K562 (cell line): ENCODE measurements around the gene FBLIM1. TPM values are rescaled to one million over a fixed set of nuclear protein-coding genes. Genes with fewer than 3 reads are reported as not detected.

Experiments
- MBD2 ChIP-seq: sonication (generic); IDR thresholded peaks from 2 replicates; pipeline ENCODE4 v1.6.1; 2016; ENCODE audit warnings: low read depth, borderline replicate concordance
- NFRKB ChIP-seq: fragments of 450-650 bp; IDR thresholded peaks from 2 replicates; pipeline ENCODE4 v1.6.1; 2016; ENCODE audit warnings: low read depth
- RBM39 ChIP-seq: fragments of 200-400 bp; formaldehyde crosslinking; optimal IDR thresholded peaks from 2 replicates; pipeline ENCODE3; 2018; ENCODE audit warnings: low read depth, low read length
- SMARCC2 ChIP-seq: fragments of 450-650 bp; IDR thresholded peaks from 2 replicates; pipeline ENCODE4 v1.6.1; 2017; ENCODE audit warnings: antibody characterized with exemption, moderate library complexity, mild to moderate bottlenecking, low read depth
- SMARCE1 ChIP-seq: fragments of 450-650 bp; IDR thresholded peaks from 2 replicates; pipeline ENCODE4 v1.7.1; 2016; ENCODE audit warnings: mild to moderate bottlenecking
- SMC3 ChIP-seq: conservative IDR thresholded peaks from 2 replicates; pipeline ENCODE4 v1.6.1; 2011; ENCODE audit warnings: low read depth, low read length, improper control_type of control experiment; ENCODE audit not compliant: insufficient read depth
- polyA plus RNA-seq, 8 experiments: library from polyadenylated mRNA; depleted of rRNA in 4 of 8; stranded (reverse) in 5 of 8; unstranded in 3 of 8; fragments of >200 nt; fragmentation: Nextera tagmentation in 2 of 8; fragmentation: Illumina TruSeq in 1 of 8; extraction: Ambion mirVana in 2 of 8; extraction: Trizol in 1 of 8; gene quantifications; 2 replicates each; pipeline versions ENCODE4 v1.2.1 to v1.2.3, GENCODE V29; 2011 to 2014; ENCODE audit warnings: inconsistent platforms in 1 of 8, missing spikeins in 1 of 8
- total RNA-seq, 7 experiments: library from RNA; depleted of rRNA in 6 of 7; stranded (reverse); fragments of >200 nt in 6 of 7; fragmentation: Illumina TruSeq in 2 of 7; extraction: Trizol in 2 of 7; gene quantifications; 2 replicates each; pipeline versions ENCODE4 v1.2.1 to v1.2.3, GENCODE V29; 2011 to 2021; ENCODE audit warnings: low replicate concordance in 1 of 7
- TF ChIP-seq, protein P1 (sequence below): fragments of 250-450 bp; sonication (Bioruptor Pico); IDR thresholded peaks from 2 replicates; pipeline ENCODE4 v1.5.0; 2021
- TF ChIP-seq, protein P2 (sequence below): sonication (generic); formaldehyde crosslinking; IDR thresholded peaks from 2 replicates; pipeline ENCODE4 v1.8.0; 2022; ENCODE audit warnings: missing genetic modification reagents, mild to moderate bottlenecking, moderate library complexity, borderline replicate concordance
- TF ChIP-seq, protein P3 (sequence below): fragments of 450-650 bp; IDR thresholded peaks from 2 replicates; pipeline ENCODE4 v1.6.1; 2016; ENCODE audit warnings: low read depth
- TF ChIP-seq, protein P4 (sequence below), 2 experiments: fragments of 450-650 bp; formaldehyde crosslinking in 1 of 2; IDR thresholded peaks; 2 replicates each; pipeline versions ENCODE4 v1.4.0 to v1.6.1; 2014 to 2020; ENCODE audit warnings: mild to moderate bottlenecking in 2 of 2, borderline replicate concordance in 1 of 2, low read depth in 1 of 2

FBLIM1 gene
- total and polyA plus RNA-seq, 9 of the 15 experiments (the other 6 are each of a cell fraction or from before 2014, with no cell fraction given): 0.14 to 0.24 TPM; not detected in 7

- TF ChIP-seq RBM39 (no peak), NFRKB (no peak), SMARCC2 (no peak), SMARCE1 (no peak), MBD2 (no peak), SMC3 (peak; percentile 50)
- TF ChIP-seq, protein P1, sequence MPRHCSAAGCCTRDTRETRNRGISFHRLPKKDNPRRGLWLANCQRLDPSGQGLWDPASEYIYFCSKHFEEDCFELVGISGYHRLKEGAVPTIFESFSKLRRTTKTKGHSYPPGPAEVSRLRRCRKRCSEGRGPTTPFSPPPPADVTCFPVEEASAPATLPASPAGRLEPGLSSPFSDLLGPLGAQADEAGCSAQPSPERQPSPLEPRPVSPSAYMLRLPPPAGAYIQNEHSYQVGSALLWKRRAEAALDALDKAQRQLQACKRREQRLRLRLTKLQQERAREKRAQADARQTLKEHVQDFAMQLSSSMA (CRISPR knock-in tag): no peak
- TF ChIP-seq, protein P2, sequence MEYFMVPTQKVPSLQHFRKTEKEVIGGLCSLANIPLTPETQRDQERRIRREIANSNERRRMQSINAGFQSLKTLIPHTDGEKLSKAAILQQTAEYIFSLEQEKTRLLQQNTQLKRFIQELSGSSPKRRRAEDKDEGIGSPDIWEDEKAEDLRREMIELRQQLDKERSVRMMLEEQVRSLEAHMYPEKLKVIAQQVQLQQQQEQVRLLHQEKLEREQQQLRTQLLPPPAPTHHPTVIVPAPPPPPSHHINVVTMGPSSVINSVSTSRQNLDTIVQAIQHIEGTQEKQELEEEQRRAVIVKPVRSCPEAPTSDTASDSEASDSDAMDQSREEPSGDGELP (CRISPR knock-in tag): peak; percentile 61
- TF ChIP-seq, protein P3, sequence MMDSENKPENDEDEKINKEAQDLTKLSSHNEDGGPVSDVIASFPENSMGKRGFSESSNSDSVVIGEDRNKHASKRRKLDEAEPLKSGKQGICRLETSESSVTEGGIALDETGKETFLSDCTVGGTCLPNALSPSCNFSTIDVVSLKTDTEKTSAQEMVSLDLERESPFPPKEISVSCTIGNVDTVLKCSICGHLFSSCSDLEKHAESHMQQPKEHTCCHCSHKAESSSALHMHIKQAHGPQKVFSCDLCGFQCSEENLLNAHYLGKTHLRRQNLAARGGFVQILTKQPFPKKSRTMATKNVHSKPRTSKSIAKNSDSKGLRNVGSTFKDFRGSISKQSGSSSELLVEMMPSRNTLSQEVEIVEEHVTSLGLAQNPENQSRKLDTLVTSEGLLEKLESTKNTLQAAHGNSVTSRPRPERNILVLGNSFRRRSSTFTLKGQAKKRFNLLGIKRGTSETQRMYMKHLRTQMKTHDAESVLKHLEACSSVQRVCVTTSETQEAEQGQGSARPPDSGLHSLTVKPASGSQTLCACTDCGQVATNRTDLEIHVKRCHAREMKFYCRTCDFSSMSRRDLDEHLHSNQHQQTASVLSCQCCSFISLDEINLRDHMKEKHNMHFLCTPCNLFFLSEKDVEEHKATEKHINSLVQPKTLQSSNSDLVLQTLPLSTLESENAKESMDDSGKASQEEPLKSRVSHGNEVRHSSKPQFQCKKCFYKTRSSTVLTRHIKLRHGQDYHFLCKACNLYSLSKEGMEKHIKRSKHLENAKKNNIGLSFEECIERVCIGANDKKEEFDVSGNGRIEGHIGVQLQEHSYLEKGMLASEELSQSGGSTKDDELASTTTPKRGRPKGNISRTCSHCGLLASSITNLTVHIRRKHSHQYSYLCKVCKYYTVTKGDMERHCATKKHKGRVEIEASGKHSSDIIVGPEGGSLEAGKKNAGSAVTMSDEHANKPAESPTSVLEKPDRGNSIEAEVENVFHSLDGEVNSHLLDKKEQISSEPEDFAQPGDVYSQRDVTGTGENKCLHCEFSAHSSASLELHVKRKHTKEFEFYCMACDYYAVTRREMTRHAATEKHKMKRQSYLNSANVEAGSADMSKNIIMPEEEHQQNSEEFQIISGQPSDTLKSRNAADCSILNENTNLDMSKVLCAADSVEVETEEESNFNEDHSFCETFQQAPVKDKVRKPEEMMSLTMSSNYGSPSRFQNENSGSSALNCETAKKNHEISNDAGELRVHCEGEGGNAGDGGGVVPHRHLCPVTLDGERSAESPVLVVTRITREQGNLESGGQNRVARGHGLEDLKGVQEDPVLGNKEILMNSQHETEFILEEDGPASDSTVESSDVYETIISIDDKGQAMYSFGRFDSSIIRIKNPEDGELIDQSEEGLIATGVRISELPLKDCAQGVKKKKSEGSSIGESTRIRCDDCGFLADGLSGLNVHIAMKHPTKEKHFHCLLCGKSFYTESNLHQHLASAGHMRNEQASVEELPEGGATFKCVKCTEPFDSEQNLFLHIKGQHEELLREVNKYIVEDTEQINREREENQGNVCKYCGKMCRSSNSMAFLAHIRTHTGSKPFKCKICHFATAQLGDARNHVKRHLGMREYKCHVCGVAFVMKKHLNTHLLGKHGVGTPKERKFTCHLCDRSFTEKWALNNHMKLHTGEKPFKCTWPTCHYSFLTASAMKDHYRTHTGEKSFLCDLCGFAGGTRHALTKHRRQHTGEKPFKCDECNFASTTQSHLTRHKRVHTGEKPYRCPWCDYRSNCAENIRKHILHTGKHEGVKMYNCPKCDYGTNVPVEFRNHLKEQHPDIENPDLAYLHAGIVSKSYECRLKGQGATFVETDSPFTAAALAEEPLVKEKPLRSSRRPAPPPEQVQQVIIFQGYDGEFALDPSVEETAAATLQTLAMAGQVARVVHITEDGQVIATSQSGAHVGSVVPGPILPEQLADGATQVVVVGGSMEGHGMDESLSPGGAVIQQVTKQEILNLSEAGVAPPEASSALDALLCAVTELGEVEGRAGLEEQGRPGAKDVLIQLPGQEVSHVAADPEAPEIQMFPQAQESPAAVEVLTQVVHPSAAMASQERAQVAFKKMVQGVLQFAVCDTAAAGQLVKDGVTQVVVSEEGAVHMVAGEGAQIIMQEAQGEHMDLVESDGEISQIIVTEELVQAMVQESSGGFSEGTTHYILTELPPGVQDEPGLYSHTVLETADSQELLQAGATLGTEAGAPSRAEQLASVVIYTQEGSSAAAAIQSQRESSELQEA: no peak
- TF ChIP-seq, protein P4, sequence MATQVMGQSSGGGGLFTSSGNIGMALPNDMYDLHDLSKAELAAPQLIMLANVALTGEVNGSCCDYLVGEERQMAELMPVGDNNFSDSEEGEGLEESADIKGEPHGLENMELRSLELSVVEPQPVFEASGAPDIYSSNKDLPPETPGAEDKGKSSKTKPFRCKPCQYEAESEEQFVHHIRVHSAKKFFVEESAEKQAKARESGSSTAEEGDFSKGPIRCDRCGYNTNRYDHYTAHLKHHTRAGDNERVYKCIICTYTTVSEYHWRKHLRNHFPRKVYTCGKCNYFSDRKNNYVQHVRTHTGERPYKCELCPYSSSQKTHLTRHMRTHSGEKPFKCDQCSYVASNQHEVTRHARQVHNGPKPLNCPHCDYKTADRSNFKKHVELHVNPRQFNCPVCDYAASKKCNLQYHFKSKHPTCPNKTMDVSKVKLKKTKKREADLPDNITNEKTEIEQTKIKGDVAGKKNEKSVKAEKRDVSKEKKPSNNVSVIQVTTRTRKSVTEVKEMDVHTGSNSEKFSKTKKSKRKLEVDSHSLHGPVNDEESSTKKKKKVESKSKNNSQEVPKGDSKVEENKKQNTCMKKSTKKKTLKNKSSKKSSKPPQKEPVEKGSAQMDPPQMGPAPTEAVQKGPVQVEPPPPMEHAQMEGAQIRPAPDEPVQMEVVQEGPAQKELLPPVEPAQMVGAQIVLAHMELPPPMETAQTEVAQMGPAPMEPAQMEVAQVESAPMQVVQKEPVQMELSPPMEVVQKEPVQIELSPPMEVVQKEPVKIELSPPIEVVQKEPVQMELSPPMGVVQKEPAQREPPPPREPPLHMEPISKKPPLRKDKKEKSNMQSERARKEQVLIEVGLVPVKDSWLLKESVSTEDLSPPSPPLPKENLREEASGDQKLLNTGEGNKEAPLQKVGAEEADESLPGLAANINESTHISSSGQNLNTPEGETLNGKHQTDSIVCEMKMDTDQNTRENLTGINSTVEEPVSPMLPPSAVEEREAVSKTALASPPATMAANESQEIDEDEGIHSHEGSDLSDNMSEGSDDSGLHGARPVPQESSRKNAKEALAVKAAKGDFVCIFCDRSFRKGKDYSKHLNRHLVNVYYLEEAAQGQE (IDR thresholded peaks at IDR 0.05; ENCODE audit: borderline replicate concordance): peak; percentile 46; the same call in 1 of the 2 replicates
- TF ChIP-seq, protein P4 (CRISPR knock-in tag; IDR thresholded peaks at IDR 0.05; ENCODE audit: low read depth): no peak
Observed at GRCh38 chr1:15803380-15803779, 44.8 kb downstream of the FBLIM1 start (continued).
